HT-29 (cell line): ENCODE data around the gene PSG2. TPM values are rescaled to one million over a fixed set of nuclear protein-coding genes. Genes with fewer than 3 reads are reported as not detected.
"Not testable (repeated sequence)": the region's sequence is repeated elsewhere in the genome, so short reads cannot be mapped to it uniquely, and the experiment has no call there.

ENCODE experiments used
- DNase-seq: peaks from one replicate; pipeline ENCODE4 v3.0.0-alpha.2; 2015; ENCODE audit warnings: low spot score
- total RNA-seq: library from RNA; depleted of rRNA; stranded (reverse); fragments of >200 nt; shearing (Covaris generic); gene quantifications from 2 replicates; pipeline ENCODE4 v1.2.3, GENCODE V29; 2014; rRNA removed

PSG2 gene
- total RNA-seq = not detected in 2 replicates

GRCh38 chr19:43082601-43083000, at the start of gene PSG2:
Gene PSG2, minus strand, starts transcription at chr19:43082701. Its CDS starts 132 bp downstream, at chr19:43082569.
- DNase-seq = not testable (repeated sequence)

- DNase-seq = peak; percentile 39
These were observed 48.9 kb upstream of the PSG2 start for GRCh38 chr19:43131281-43131842.

- not testable (repeated sequence) for DNase-seq
These were observed 46.7 kb upstream of the PSG2 start for GRCh38 chr19:43129197-43129596.

- not testable (repeated sequence) for DNase-seq
These were observed 44.8 kb upstream of the PSG2 start for GRCh38 chr19:43127336-43127735.

- DNase-seq = no peak
These were observed 44.2 kb upstream of the PSG2 start for GRCh38 chr19:43126720-43127119.

- peak; percentile 8 for DNase-seq
These were observed 41.9 kb upstream of the PSG2 start for GRCh38 chr19:43124360-43124759.

GRCh38 chr19:43120433-43121026, 38.0 kb upstream of the PSG2 start:
- DNase-seq = not testable (repeated sequence)

GRCh38 chr19:43119526-43119925, 37.0 kb upstream of the PSG2 start:
- not testable (repeated sequence) for DNase-seq

GRCh38 chr19:43116421-43116820, 33.9 kb upstream of the PSG2 start:
- not testable (repeated sequence) for DNase-seq

- not testable (repeated sequence) for DNase-seq
These were observed 33.0 kb upstream of the PSG2 start for GRCh38 chr19:43115548-43115947.

GRCh38 chr19:43115064-43115463, 32.6 kb upstream of the PSG2 start:
- not testable (repeated sequence) for DNase-seq

GRCh38 chr19:43114626-43115025, 32.1 kb upstream of the PSG2 start:
- DNase-seq = not testable (repeated sequence)

GRCh38 chr19:43107401-43107800, 24.9 kb upstream of the PSG2 start:
- DNase-seq = not testable (repeated sequence)

- DNase-seq = no peak
These were observed 23.0 kb upstream of the PSG2 start for GRCh38 chr19:43105496-43105895.

GRCh38 chr19:43104215-43104850, 21.8 kb upstream of the PSG2 start:
- peak; percentile 78 for DNase-seq

- peak; percentile 44 for DNase-seq
These were observed 19.4 kb upstream of the PSG2 start for GRCh38 chr19:43101950-43102349.

- DNase-seq = not testable (repeated sequence)
These were observed 15.9 kb upstream of the PSG2 start for GRCh38 chr19:43098416-43098815.

- DNase-seq = peak; percentile 67
These were observed 5.3 kb upstream of the PSG2 start for GRCh38 chr19:43087702-43088340.

- DNase-seq = not testable (repeated sequence)
These were observed 3.5 kb upstream of the PSG2 start for GRCh38 chr19:43085796-43086530.

- DNase-seq = peak; percentile 40
These were observed 1.8 kb upstream of the PSG2 start for GRCh38 chr19:43084196-43084832.

- DNase-seq = not testable (repeated sequence)
These were observed 1.2 kb upstream of the PSG2 start for GRCh38 chr19:43083721-43084120.
